ENCODE results near the gene OR5A2.
"Not testable (repeated sequence)": the region's sequence is repeated elsewhere in the genome, so short reads cannot be mapped to it uniquely, and the experiment has no call there.

Gene OR5A2, protein sequence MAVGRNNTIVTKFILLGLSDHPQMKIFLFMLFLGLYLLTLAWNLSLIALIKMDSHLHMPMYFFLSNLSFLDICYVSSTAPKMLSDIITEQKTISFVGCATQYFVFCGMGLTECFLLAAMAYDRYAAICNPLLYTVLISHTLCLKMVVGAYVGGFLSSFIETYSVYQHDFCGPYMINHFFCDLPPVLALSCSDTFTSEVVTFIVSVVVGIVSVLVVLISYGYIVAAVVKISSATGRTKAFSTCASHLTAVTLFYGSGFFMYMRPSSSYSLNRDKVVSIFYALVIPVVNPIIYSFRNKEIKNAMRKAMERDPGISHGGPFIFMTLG

GRCh38 chr11:59426361-59427067 lies at the start of gene OR5A2:
OR5A2 (minus strand) TSS chr11:59426413; CDS start chr11:59422953, 3,460 bp downstream.
- DNase-seq, result no peak

- no peak for DNase-seq
These were observed 49.0 kb upstream of the OR5A2 start for GRCh38 chr11:59475176-59475575.

- DNase-seq, result no peak
These were observed 46.8 kb upstream of the OR5A2 start, which contains the start of gene OR4D10 for GRCh38 chr11:59473015-59473414. OR4D10 (plus strand) TSS chr11:59473315; CDS start chr11:59477430, 4,115 bp downstream.

DNA sequence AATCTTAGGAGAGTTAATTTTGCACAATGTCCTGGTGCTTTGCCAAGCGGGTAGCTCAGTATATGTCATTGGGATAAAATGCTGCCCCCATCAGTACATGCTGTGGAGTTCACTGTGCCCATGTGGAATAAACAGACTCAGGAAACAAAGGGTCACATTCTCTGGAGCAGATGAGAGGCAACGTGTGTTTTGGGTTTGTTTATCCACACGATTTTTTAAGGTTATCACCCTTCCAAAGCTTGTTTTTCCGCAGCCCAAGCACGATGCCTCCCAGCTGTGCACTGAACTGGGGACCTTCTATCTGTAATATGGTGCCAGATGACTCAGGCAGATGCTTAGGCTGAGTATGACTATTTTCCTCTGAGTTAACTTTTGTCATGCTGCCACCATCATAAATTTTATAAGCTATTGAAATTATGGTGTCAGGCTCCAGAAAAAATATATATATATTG lies 37.0 kb upstream of the OR5A2 start:
- DNase-seq, result peak; percentile 47

DNA sequence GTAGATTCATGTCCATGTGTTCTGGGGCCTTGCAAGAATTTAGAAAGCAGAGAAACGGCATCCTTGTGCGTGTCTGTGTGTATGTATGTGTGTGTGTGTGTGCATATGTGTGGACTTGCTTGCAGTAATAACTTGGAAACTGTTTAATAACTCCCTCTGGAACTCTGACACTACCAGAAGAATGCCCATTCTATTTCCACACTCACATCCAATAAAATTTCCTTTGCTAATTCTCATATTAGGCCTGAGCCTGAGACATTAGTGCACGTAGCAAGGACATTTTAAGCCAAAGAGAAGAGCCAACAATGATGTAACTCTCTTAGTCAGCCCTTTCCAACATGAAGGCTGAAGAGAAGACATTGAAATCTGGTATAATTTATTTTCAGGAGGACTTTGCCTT lies 33.7 kb upstream of the OR5A2 start:
- DNase-seq, result no peak

GRCh38 chr11:59456661-59457060 lies 30.4 kb upstream of the OR5A2 start, which contains the start of gene OR4D6:
OR4D6 (plus strand) TSS chr11:59456961; CDS start chr11:59456961, 0 bp downstream.
- DNase-seq, result no peak

- no peak for DNase-seq
These were observed 22.3 kb upstream of the OR5A2 start for GRCh38 chr11:59448484-59448883.

- DNase-seq, result not testable (repeated sequence)
These were observed 19.4 kb upstream of the OR5A2 start for GRCh38 chr11:59445624-59446023.

DNA sequence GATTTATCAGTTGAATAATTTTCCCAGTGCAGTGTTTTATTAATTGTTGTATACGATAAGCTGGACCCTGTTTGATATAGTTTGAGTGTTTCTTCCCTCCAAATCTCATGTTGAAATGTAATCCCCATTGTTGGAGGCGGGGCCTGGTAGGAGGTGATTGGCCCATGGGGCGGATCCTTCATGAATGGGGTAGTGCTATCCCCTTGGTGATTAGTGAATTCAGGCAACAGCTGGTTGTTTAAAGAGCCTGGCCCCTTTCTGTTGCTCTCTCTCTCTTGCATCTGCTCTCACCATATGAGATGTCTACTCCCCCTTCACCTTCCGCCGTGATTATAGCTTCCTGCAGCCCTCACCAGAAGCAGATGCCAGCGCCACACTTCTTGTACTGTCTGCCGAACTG lies 11.6 kb upstream of the OR5A2 start:
- no peak for DNase-seq

DNA sequence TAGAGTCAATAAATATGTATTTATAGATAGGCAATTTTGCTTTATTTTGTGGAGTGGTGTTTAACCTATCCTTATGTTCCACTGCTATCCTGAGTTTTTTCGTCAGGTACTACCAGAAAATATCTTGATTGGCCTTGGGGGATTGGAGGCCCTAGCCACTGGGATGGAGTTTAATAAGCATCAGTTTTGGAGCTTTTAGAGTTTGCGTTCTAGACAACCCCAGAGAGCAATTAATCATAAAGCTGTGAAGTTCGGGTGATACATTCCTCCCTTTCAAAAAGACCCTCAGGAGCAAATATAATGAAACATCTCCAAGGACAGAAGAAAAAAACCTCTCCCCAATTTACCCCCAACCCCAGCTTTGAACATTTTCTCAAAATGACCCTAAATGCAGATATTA lies 10.0 kb upstream of the OR5A2 start, which contains the start of gene OR5A1:
TSS of gene OR5A1 (plus strand) at position 301 of the 400 bp plus-strand sequence. CDS start 6,700 bp downstream, outside the sequence.
- DNase-seq, result no peak

DNA sequence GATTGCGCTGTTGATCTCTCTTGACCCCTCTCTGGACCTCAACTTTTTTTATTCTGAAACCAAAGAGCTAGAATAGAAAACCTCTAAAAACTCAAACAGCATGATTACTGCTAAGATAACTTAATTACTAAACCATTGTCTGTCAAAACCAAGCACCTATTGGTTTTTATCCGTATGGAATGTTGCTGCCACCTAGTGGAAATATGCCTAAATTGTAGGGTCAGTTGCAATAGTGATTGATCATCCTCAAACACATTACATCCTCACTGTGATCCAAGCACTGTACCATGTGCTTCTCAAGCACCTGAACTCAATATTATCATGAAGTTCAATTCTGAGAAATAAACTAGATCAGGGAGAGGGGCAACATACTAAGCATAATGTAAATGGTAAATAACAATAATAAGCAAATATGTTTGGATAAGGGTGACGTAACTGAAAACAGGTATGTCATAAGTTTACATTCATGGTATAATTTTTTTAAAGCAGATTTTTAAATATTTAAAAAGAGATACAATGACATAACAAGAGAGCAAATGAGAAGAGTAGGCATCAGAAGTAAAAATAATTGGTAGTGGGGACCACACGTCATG lies 3.8 kb upstream of the OR5A2 start:
- DNase-seq, result no peak

GRCh38 chr11:59427068-59427382 lies 812 bp upstream of the OR5A2 start:
- no peak for DNase-seq

DNA sequence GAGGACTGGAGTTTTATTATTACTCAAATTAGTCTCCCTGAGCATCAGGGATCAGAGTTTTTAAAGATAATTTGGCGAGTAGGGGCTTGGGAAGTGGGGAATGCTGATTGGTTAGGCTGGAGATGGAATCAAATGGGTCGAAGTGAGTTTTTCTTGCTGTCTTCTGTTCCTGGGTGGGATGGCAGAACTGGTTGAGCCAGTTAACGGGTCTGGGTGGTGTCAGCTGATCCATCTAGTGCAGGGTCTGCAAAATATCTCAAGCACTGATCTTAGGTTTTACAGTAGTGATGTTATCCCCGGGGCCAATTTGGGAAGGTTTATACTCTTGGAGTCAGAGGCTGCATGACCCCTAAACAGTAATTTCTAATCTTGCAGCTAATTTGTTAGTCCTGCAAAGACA lies 1.1 kb downstream of the OR5A2 start:
- no peak for DNase-seq

DNA sequence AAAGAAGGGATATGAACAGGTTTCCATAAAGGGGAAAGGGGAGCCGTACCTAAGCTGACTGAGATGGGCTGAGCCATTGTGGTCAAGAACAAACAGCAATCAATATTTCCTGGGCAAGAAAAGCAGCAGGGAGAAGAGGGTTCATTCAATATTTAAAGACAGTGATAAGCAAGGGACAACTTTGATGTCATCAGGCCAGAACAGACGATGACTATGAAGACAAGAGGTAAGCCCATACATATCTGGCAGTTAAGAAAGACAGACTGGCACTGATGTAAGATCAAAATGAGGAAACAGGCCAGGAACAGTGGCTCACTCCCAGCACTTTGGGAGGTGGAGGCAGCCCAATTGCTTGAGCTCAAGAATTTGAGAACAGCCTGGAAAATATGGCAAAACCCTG lies 2.4 kb downstream of the OR5A2 start:
- DNase-seq, result no peak

DNA sequence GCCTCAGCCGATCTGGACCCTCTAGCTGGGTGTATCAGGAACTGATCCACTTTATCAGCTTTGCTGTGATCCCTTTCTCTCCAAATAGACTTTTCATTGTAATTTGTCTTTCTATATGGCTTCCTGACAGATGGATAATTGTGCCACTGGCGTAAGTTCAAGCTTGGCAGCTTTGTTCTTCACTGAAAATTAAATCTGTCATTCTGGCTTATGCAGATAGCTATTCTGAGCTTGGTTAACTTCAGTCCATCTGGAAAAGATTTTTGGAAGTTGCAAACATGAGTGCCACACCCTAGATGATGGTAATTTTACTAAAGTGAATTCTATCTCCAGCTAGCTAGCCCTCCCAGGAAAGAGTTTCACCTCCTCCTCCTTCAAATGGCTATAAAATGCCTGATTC lies 8.1 kb downstream of the OR5A2 start:
- DNase-seq, result no peak

- peak; percentile 38 for DNase-seq
These were observed 9.2 kb downstream of the OR5A2 start for GRCh38 chr11:59417023-59417422.

DNA sequence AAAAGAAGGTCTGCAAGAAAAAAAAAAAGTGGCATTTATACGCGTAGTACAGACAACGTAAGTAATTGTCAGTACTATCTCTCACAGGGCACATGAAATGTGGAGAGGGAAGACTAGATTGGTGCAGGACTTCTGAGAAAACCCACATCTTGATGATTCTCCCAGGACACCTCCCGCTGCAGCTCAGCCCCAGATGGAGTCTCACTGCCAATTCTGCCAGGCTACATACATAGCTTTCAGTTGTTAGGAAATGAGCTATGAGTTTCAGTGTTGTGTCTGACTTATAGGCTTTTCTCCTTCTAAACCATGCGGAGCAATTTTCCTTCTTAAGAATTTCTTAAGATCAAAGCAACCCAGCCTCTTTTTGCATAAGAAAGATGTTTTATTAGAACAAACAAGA lies 9.6 kb downstream of the OR5A2 start:
- no peak for DNase-seq

- DNase-seq, result no peak
These were observed 11.1 kb downstream of the OR5A2 start for GRCh38 chr11:59415111-59415510.

DNA sequence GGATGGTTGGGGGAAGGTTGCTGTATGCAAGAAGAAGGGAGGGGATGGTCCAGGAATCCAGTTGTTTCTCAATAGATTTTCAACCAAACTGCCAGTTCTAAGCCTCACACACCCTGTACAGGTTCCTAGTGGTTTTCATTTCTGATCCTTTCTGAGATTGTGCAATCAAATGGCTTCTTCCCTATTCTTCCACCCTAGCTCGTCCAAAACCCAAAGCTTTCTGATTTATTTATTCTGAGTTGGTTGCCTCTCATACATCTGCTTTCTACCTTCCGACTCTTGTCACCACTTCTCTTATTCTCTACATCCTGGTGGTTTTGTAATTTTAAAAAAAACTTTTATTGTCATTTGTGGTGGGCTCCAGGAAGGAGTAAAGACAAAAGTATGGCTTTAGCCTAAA lies 12.6 kb downstream of the OR5A2 start:
- DNase-seq, result no peak

GRCh38 chr11:59403546-59403945 lies 22.7 kb downstream of the OR5A2 start:
- no peak for DNase-seq

GRCh38 chr11:59401262-59401552 lies 25.0 kb downstream of the OR5A2 start:
- no peak for DNase-seq

DNA sequence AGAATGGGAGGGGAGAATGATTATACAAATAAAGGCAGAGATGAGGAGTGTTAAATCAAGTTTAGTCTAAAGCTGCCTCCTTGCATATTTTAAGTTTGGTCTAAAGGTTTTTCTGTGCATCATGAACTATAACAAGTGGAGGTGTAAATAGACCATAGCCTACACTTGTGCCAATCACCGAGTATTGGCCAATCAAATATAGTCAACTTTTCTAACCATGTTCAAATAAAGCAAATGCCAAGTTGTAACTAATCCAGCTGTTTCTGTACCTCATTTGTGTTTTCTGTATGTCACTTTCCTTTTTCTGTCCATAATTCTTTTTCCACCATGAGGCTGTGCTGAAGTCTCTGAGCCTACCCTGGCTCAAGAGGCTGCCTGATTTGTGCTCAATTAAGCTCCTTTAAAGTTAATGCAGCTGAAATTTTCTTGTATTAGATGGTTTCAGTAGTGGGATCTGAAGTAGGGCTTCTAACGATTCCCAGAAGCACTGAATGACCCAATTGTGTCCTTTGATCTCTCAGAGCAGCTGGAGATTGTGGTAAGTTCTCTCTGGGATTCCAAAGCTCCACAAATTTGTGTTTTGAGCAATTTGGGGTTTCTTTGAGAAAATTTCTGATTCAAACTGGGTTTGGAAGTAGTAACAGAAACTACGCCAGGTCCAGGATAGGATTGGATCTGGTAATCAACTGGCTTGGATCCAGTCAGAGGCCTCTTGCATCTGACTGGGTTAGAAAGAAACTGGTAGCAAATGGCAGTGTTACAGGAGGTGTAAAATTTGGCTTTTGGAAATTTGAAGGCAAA lies 25.6 kb downstream of the OR5A2 start:
- DNase-seq, result no peak

- no peak for DNase-seq
These were observed 32.0 kb downstream of the OR5A2 start for GRCh38 chr11:59394186-59394585.

All from femur (tissue), 1 donor.